AG04450 (cell line): Measurements from ENCODE around the gene AGRP. TPM values are rescaled to one million over a fixed set of nuclear protein-coding genes. Genes with fewer than 3 reads are reported as not detected.

Experiments used
- CTCF ChIA-PET: fragments of 300-600, 350-600 bp; formaldehyde crosslinking; extraction: SDS; loops from one replicate; lab custom pipeline; 2022; ENCODE audit warnings: antibody characterized with exemption, inconsistent platforms; lab: Charles Lee
- POLR2A ChIA-PET: fragments of 350-600 bp; formaldehyde crosslinking; extraction: SDS; loops from one replicate; lab custom pipeline; 2021; ENCODE audit warnings: antibody characterized with exemption, inconsistent platforms; lab: Yijun Ruan, JAX
- DNase-seq: peaks from one replicate; pipeline ENCODE4 v3.0.0-alpha.2; 2011; ENCODE audit warnings: low read depth, low spot score
- H3K27ac ChIP-seq: one replicate; pipeline ENCODE4 v1.5.1; 2012; ENCODE audit warnings: low read depth, low read length, control low read depth
- H3K27me3 ChIP-seq: one replicate; pipeline ENCODE4 v1.6.0; 2012; ENCODE audit warnings: low read length; ENCODE audit not compliant: control insufficient read depth, insufficient read depth
- H3K4me3 ChIP-seq: 2 replicates; pipeline ENCODE4 v1.5.1; 2011; ENCODE audit warnings: mild to moderate bottlenecking, low read depth, low read length, control low read depth
- H3K9me3 ChIP-seq: 2 replicates; pipeline ENCODE4 v1.5.1; 2012; ENCODE audit warnings: low read length; ENCODE audit not compliant: control insufficient read depth, insufficient read depth
- CTCF ChIP-seq: IDR thresholded peaks from 2 replicates; pipeline ENCODE4 v1.5.1; 2011; ENCODE audit warnings: low read depth, low read length, control low read depth, inconsistent platforms
- polyA plus RNA-seq: library from polyadenylated mRNA; depleted of rRNA; stranded (reverse); fragments of >200 nt; gene quantifications from 2 replicates; pipeline ENCODE4 v1.2.3, GENCODE V29; 2011

AGRP gene
- polyA plus RNA-seq, 1 experiment = not detected

- Histone ChIP-seq H3K27ac (no peak overlapping the region), H3K9me3 (no peaks in the 10 kb centered on the region), H3K4me3 (no peak overlapping the region), H3K27me3 (no peaks in the 10 kb centered on the region)
- ChIA-PET CTCF (no interaction called here), POLR2A (no interaction called here)
- no peak for DNase-seq
- no peak for TF ChIP-seq CTCF
These were observed 11.5 kb downstream of the AGRP start for GRCh38 chr16:67471758-67472384.

- Histone ChIP-seq H3K27ac (no peak overlapping the region), H3K9me3 (no peaks in the 10 kb centered on the region), H3K4me3 (no peak overlapping the region), H3K27me3 (no peaks in the 10 kb centered on the region)
- no peak for DNase-seq
- CTCF ChIA-PET = interaction anchor here (0.6 to 1.4 kb wide), 7 partner anchors 10 to 388 kb away, joined by 3 to 10 read pairs (median 3); no protein-coding TSS in a partner anchor
- no peak for TF ChIP-seq CTCF
- POLR2A ChIA-PET = interaction anchor here (0.7 kb wide), 1 partner anchor 29 kb away, joined by 4 read pairs; no protein-coding TSS in a partner anchor
These were observed 13.0 kb downstream of the AGRP start for GRCh38 chr16:67470359-67470758.

GRCh38 chr16:67468731-67469130 lies 14.6 kb downstream of the AGRP start:
- H3K27me3 ChIP-seq = no peaks in the 10 kb centered on the region
- H3K27ac ChIP-seq = no peak overlapping the region
- no peak for TF ChIP-seq CTCF
- CTCF ChIA-PET = interaction anchor here (0.7 to 7.7 kb wide), 5 partner anchors 12 to 42 kb away, joined by 3 to 154 read pairs (median 3); partner anchors contain the start of genes ATP6V0D1 and HSD11B2
- POLR2A ChIA-PET = no interaction called here
- DNase-seq = no peak
- H3K9me3 ChIP-seq = no peaks in the 10 kb centered on the region
- H3K4me3 ChIP-seq = no peak overlapping the region

- H3K4me3 ChIP-seq = no peak overlapping the region
- no peak overlapping the region for H3K27ac ChIP-seq
- no peak for TF ChIP-seq CTCF
- DNase-seq = no peak
- CTCF ChIA-PET = interaction anchor here (0.7 to 7.7 kb wide), 13 partner anchors 8 to 211 kb away, joined by 3 to 154 read pairs (median 5); partner anchors contain the start of gene HSD11B2
- no peaks in the 10 kb centered on the region for H3K27me3 ChIP-seq
- POLR2A ChIA-PET = no interaction called here
- H3K9me3 ChIP-seq = no peaks in the 10 kb centered on the region
These were observed 16.8 kb downstream of the AGRP start for GRCh38 chr16:67466581-67466980.

GRCh38 chr16:67464565-67464964 lies 18.8 kb downstream of the AGRP start:
- Histone ChIP-seq H3K9me3 (no peaks in the 10 kb centered on the region), H3K27ac (no peak overlapping the region), H3K4me3 (no peak overlapping the region), H3K27me3 (no peaks in the 10 kb centered on the region)
- no peak for TF ChIP-seq CTCF
- CTCF ChIA-PET = interaction anchor here (1.4 to 7.7 kb wide), 2 partner anchors 17 to 38 kb away, joined by 8 to 154 read pairs; partner anchors contain the start of gene ATP6V0D1
- POLR2A ChIA-PET = no interaction called here
- no peak for DNase-seq
